GM12801 (cell line): ENCODE results near the gene RBMY1J.
"Not testable (repeated sequence)": the region's sequence is repeated elsewhere in the genome, so short reads cannot be mapped to it uniquely, and the experiment has no call there.

Experiments
- TF ChIP-seq, protein P1 (sequence below): IDR thresholded peaks from one replicate; pipeline ENCODE4 v1.5.1; 2011; ENCODE audit warnings: control low read depth; ENCODE audit not compliant: insufficient read length; ENCODE audit errors: extremely low read depth

The RBMY1J gene

GRCh38 chrY:22403110-22403509 is at the start of gene RBMY1J:
TSS of gene RBMY1J (plus strand) at chrY:22403410. CDS start at chrY:22405448, 2,038 bp downstream.
- TF ChIP-seq, protein P1, sequence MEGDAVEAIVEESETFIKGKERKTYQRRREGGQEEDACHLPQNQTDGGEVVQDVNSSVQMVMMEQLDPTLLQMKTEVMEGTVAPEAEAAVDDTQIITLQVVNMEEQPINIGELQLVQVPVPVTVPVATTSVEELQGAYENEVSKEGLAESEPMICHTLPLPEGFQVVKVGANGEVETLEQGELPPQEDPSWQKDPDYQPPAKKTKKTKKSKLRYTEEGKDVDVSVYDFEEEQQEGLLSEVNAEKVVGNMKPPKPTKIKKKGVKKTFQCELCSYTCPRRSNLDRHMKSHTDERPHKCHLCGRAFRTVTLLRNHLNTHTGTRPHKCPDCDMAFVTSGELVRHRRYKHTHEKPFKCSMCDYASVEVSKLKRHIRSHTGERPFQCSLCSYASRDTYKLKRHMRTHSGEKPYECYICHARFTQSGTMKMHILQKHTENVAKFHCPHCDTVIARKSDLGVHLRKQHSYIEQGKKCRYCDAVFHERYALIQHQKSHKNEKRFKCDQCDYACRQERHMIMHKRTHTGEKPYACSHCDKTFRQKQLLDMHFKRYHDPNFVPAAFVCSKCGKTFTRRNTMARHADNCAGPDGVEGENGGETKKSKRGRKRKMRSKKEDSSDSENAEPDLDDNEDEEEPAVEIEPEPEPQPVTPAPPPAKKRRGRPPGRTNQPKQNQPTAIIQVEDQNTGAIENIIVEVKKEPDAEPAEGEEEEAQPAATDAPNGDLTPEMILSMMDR, result not testable (repeated sequence)

- TF ChIP-seq, protein P1, result no peak
Measured at GRCh38 chrY:22367416-22367815, 35.8 kb upstream of the RBMY1J start.

- TF ChIP-seq, protein P1, result no peak
Measured at GRCh38 chrY:22370623-22371022, 32.6 kb upstream of the RBMY1J start.

DNA sequence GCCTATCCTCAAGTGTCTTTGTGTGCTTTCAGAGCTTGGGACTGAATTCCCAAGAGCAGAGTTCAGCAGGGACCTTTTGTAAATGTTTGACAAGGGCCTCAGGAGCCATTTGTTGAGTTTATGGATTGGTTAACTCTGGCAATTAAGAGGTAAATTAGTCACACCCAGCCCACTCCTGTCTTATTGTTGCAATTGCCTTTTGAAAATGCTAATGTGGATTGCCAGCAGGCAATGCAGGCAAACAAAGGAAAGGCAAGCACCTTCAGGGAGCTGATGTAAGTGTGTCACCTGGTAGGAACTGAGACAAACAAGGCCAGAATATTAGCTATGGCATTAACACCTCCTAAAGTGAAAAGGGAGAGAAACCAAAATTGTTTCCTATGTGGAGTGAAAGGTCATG is 29.7 kb upstream of the RBMY1J start:
- TF ChIP-seq, protein P1, result no peak
